GM21737 (cell line): ENCODE data around the gene HNRNPH3.
"Not testable (repeated sequence)": the region's sequence is repeated elsewhere in the genome, so short reads cannot be mapped to it uniquely, and the experiment has no call there.

Experiments
- ATAC-seq: cut with Tn5 transposase; IDR thresholded peaks from one replicate; pipeline ENCODE4 v1.9.1; 2021; ENCODE audit warnings: mild to moderate bottlenecking, moderate library complexity; ENCODE audit not compliant: unreplicated experiment

HNRNPH3 gene

GRCh38 chr10:68331455-68332258 is at the start of gene HNRNPH3:
TSS of gene HNRNPH3 (plus strand) at chr10:68332064. CDS start at chr10:68337222, 5,158 bp downstream.
- ATAC-seq: peak; percentile 76

GRCh38 chr10:68284062-68285001 is 47.5 kb upstream of the HNRNPH3 start:
- ATAC-seq: no peak

GRCh38 chr10:68288717-68289116 is 43.1 kb upstream of the HNRNPH3 start:
- no peak for ATAC-seq

GRCh38 chr10:68290736-68291135 is 41.1 kb upstream of the HNRNPH3 start:
- ATAC-seq: no peak

GRCh38 chr10:68296843-68297663 is 34.8 kb upstream of the HNRNPH3 start:
- ATAC-seq: no peak

GRCh38 chr10:68301301-68301700 is 30.6 kb upstream of the HNRNPH3 start:
- ATAC-seq: no peak

GRCh38 chr10:68301790-68302502 is 29.9 kb upstream of the HNRNPH3 start:
- peak; percentile 59 for ATAC-seq

- ATAC-seq: peak; percentile 13
Measured at GRCh38 chr10:68302503-68302823, 29.4 kb upstream of the HNRNPH3 start.

- no peak for ATAC-seq
Measured at GRCh38 chr10:68302871-68303270, 29.0 kb upstream of the HNRNPH3 start.

GRCh38 chr10:68303849-68304412 is 27.9 kb upstream of the HNRNPH3 start:
- no peak for ATAC-seq

GRCh38 chr10:68305854-68306253 is 26.0 kb upstream of the HNRNPH3 start:
- no peak for ATAC-seq

GRCh38 chr10:68310531-68310930 is 21.3 kb upstream of the HNRNPH3 start:
- no peak for ATAC-seq

- ATAC-seq: not testable (repeated sequence)
Measured at GRCh38 chr10:68314930-68315329, 16.9 kb upstream of the HNRNPH3 start.

GRCh38 chr10:68315582-68315981 is 16.3 kb upstream of the HNRNPH3 start:
- no peak for ATAC-seq

GRCh38 chr10:68318331-68319059 is 13.4 kb upstream of the HNRNPH3 start:
- no peak for ATAC-seq

- not testable (repeated sequence) for ATAC-seq
Measured at GRCh38 chr10:68324396-68324795, 7.5 kb upstream of the HNRNPH3 start.

- no peak for ATAC-seq
Measured at GRCh38 chr10:68327889-68328786, 3.7 kb upstream of the HNRNPH3 start.

GRCh38 chr10:68329506-68329861 is 2.4 kb upstream of the HNRNPH3 start:
- ATAC-seq: no peak
